ENCODE results near the gene ARMC8. TPM values are rescaled to one million over a fixed set of nuclear protein-coding genes. Genes with fewer than 3 reads are reported as not detected.

Gene ARMC8
- total RNA-seq, 4 donors from 2014 or later: 65.2 to 138 (median 77.1) TPM

DNA sequence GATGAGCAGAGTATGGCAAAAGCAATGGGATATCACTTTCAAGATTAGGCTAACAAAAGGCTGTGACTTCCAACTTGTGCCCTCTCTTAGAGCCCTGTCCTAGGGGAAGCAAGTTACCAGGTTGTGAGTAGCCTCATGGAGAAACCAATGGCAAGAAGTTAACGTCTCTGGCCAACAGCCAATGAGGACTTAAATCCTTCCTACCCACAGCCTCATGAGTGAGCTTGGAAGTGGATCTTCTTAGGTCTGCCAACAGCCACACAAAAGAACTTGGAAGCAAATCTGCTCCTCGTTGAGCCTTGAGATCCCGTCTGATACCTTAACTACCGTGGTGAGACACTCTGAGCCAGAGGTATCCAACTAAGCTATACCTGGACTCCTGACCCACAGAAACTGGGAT is 136.9 kb downstream of the ARMC8 start:
- TF ChIP-seq, protein P1, sequence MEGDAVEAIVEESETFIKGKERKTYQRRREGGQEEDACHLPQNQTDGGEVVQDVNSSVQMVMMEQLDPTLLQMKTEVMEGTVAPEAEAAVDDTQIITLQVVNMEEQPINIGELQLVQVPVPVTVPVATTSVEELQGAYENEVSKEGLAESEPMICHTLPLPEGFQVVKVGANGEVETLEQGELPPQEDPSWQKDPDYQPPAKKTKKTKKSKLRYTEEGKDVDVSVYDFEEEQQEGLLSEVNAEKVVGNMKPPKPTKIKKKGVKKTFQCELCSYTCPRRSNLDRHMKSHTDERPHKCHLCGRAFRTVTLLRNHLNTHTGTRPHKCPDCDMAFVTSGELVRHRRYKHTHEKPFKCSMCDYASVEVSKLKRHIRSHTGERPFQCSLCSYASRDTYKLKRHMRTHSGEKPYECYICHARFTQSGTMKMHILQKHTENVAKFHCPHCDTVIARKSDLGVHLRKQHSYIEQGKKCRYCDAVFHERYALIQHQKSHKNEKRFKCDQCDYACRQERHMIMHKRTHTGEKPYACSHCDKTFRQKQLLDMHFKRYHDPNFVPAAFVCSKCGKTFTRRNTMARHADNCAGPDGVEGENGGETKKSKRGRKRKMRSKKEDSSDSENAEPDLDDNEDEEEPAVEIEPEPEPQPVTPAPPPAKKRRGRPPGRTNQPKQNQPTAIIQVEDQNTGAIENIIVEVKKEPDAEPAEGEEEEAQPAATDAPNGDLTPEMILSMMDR (IDR thresholded peaks at IDR 0.05; ENCODE audit: low read depth): no peak

DNA sequence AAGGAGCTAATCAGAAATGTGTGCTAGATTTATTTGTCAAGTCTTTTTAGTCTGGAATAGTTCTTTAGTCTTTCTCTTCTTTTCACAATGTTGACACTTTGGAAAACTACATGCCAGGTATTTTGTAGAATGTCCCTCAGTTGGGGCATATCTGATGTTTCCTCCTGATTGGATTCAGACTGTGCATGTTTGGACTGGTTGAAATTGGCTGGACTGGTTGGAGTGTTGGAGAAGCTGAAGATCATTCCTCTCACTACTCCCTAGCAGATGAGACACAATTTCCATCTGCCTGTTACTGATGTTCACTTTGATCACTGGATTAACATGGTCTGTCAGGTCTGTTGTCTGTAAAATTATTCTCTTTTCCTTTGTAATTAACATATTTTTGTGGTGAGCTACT is 138.9 kb downstream of the ARMC8 start:
- TF ChIP-seq, protein P1 (IDR thresholded peaks at IDR 0.05; ENCODE audit: low read depth): no peak

DNA sequence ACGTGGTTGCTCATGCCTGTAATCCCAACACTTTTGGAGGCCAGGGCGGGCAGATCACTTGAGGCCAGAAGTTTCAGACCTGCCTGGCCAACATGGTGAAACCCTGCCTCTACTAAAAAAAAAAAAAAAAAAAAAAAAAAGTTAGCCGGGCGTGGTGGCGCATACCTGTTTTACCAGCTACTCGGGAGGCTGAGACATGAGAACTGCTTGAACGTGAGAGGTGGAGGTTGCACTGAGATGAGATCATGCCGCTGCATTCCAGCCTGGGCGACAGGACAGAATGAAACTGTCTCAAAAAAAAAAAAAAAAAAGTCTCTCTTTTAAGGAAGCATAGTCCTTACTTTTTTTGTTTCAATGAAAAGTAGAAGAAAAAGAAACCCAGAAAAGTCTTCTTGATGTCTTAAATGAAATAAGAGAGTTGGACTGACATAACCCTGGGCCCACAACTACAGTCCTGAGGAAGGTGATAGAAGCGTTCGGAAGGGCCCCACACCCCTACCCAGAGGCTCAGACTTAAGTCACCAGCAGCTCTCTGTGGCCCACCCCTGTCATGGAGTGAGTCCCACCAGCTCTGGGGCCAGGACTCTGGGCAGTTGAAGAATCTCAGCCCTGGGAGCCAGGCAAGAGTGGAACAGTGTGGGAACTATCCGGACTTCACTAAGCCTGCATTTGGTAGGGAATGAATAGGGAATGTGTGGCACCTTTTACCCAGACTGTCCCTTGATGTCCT is 139.9 kb downstream of the ARMC8 start:
- TF ChIP-seq, protein P1 (IDR thresholded peaks at IDR 0.05; ENCODE audit: low read depth): no peak

DNA sequence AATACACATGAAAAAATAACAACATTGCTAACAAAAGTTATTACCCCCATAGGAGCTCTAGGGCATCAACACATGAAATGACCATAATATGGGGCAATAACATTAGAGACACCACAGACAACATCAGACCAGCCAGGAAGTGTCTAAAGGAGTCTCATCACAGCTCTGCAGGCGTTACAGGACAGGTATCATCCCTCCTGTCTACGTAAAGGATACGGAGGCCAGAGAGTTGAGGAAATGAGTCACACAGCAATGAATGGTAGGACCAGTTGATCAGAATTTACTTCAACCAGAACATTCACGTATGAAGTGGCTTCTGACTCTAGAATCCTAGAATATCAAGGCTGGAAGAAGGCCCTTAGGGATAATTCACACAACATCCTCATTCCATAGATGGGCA is 140.7 kb downstream of the ARMC8 start:
- TF ChIP-seq, protein P1 (IDR thresholded peaks at IDR 0.05; ENCODE audit: low read depth): no peak

DNA sequence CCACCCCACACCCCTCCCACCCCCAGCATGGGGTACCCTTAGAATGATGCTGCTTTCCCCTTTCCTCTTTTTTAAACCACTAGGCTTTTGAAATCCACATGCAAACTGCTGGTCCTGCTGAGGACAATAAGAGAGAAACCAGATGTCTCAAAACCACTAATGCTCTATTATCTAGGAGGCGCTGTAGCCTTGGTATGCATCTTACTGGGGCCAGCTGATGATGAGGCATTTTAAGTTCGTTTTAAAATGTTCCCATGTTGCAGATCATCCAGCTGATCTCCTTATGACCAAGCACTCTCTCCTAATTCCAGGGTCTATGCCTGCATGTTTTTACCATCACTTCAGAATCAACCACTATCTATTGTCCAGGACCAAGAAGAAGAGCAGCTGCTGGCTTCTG is 141.2 kb downstream of the ARMC8 start:
- TF ChIP-seq, protein P1 (IDR thresholded peaks at IDR 0.05; ENCODE audit: low read depth): no peak

DNA sequence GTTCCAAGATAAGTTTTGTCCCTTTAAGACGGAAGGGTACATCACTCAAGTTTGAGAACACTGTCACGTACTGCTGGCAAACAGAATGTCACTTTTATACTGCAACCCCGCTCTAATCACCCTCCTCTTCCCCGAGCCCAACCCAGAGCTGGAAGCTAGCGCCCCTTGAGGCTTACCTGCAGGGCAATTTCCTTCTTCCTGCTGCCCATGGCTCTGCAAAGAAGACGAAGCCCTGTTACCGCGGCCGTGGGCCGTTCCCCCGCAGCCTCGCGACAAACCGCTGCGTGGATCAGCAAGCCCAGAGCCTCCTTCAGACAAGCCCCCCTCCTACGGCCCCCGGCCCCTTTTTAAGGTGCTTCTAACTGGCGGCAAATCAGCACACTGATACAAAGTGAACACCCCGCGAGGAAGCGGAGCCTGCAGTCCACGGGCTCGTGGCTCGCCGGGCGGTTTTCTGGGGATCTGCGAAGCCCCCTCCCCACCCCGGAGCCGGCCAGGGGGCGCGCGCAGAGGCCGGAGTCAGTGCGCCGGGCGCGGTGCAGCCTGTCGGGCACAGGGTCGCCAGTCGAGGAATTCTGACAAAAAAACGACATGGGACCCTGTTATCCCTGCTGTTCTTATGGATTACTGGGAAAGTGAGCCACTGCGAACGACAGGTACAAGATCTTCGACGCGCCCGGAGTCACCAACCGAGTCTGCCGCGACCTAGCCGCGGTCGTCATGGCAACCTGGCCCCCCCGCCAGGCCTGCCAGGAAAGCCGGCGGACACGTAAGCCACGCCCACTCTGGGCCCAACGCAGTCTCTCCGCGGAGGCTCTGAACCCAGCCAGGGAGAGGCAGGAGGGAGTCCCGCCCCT is 142.3 kb downstream of the ARMC8 start, which contains the start of gene NME9:
TSS of gene NME9 (minus strand) at position 725 of the 857 bp plus-strand sequence. CDS start at position 209, 516 bp downstream.
- TF ChIP-seq, protein P1 (IDR thresholded peaks at IDR 0.05; ENCODE audit: low read depth): no peak

DNA sequence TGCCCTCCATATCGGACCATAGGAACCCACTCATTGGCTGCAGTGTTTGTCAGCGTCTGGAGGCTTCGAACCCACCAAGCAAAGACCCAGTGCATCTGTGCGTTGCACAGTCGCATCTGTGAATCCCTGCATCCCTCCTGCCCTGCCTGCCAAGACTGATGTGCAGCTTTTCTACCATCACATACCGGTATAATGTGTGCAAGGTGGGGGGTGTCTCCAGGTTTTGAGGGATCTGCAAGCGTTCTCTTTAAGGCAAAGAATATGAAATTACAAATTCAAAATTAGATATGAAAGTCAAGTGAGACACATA is 142.8 kb downstream of the ARMC8 start:
- TF ChIP-seq, protein P1 (IDR thresholded peaks at IDR 0.05; ENCODE audit: low read depth): no peak
